Measurements from ENCODE around the gene RCSD1. TPM values are rescaled to one million over a fixed set of nuclear protein-coding genes. Genes with fewer than 3 reads are reported as not detected.

Gene RCSD1
- polyA plus RNA-seq, 3 donors: 116 to 218 (median 216) TPM

DNA sequence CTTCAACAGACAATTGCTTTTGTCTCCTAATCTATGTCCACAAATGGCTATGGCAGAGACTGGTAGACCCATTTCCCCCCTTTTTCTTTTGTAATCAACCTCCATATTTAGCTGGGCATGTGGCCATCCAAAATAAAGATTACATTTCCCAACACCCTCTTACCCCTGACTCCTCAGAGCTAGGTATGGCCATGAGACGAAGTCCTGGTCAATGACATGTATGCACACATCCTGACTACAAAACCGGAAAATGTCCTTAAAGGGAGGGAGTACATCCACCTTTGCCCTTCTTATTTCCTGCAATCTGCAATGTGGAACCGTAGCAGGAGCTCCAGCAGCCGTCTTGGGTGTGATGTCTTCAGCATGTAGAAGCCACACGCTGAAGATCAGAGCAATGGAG, 36.2 kb upstream of the RCSD1 start:
- Mint-ChIP-seq H3K9me3 (peaks cover 0 to 6% (median 0%) of the 10 kb centered on the region in 7 donors), H3K27ac (no peak overlapping the region), H3K36me3 (no peaks in the 10 kb centered on the region), H3K4me3 (no peak overlapping the region), H3K4me1 (peaks cover 9% of the 10 kb centered on the region), H3K27me3 (ENCODE audit: low read depth in 3 of 3) (peaks cover 0 to 2% (median 0%) of the 10 kb centered on the region in 3 donors)
- no peak for DNase-seq
- Histone ChIP-seq H3K4me3 (replicated peaks in 1 of 3; ENCODE audit: low read depth in 2 of 3, low read length in 3 of 3) (no peak overlapping the region), H3K36me3 (replicated peaks in 1 of 2; ENCODE audit: control insufficient read depth in 1 of 2, insufficient read depth in 2 of 2, low read length in 2 of 2) (no peaks in the 10 kb centered on the region), H3K79me2 (ENCODE audit: insufficient read depth, low read length) (no peaks in the 10 kb centered on the region), H3K9me3 (replicated peaks in 1 of 2; ENCODE audit: control insufficient read depth in 1 of 2, insufficient read depth in 1 of 2, low read length in 2 of 2) (no peaks in the 10 kb centered on the region), H2AFZ (ENCODE audit: insufficient read depth, low read depth, low read length, poor library complexity, severe bottlenecking) (no peak overlapping the region), H3K4me2 (replicated peaks; ENCODE audit: extremely low read depth, low read length, poor library complexity, severe bottlenecking) (no peak overlapping the region), H3K4me1 (ENCODE audit: control insufficient read depth in 1 of 2, insufficient read depth in 2 of 2, low read length in 2 of 2) (peaks cover 0 to 4% of the 10 kb centered on the region in 2 donors), H4K20me1 (ENCODE audit: insufficient read depth, low read length) (no peaks in the 10 kb centered on the region), H3K27ac (ENCODE audit: low read depth in 1 of 2, low read length in 2 of 2) (no peak overlapping the region), H3K9ac (ENCODE audit: insufficient read depth, low read length, poor library complexity, severe bottlenecking) (no peak overlapping the region), H3K27me3 (ENCODE audit: control insufficient read depth in 2 of 2, insufficient read depth in 2 of 2, low read length in 2 of 2) (no peaks in the 10 kb centered on the region)
- intact Hi-C loops (cut with micrococcal nuclease): no loop called here
- WGBS (ENCODE audit: insufficient coverage): 79% methylated on average over 4 of the region's 5 CpGs
- TF ChIP-seq, protein P1, sequence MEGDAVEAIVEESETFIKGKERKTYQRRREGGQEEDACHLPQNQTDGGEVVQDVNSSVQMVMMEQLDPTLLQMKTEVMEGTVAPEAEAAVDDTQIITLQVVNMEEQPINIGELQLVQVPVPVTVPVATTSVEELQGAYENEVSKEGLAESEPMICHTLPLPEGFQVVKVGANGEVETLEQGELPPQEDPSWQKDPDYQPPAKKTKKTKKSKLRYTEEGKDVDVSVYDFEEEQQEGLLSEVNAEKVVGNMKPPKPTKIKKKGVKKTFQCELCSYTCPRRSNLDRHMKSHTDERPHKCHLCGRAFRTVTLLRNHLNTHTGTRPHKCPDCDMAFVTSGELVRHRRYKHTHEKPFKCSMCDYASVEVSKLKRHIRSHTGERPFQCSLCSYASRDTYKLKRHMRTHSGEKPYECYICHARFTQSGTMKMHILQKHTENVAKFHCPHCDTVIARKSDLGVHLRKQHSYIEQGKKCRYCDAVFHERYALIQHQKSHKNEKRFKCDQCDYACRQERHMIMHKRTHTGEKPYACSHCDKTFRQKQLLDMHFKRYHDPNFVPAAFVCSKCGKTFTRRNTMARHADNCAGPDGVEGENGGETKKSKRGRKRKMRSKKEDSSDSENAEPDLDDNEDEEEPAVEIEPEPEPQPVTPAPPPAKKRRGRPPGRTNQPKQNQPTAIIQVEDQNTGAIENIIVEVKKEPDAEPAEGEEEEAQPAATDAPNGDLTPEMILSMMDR (IDR thresholded peaks at IDR 0.05): no peak

DNA sequence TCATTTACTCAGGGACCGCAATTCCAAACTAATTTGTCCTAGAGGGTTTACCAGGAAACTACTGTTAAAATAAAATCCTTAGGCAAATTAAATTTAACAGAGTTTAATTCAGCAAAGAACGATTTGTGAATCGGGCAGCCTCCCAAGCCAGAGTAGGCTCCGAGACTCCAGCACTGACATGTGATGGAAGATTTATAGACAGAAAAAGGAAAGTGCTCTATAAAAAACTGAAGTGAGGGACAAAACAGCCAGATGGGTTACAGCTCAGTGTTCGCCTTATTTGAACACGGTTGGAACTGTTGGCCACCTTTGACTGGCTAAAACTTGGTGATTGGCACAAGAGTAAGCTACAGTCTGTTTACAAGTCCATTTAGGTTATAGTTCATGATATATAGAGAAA, 35.2 kb upstream of the RCSD1 start:
- Mint-ChIP-seq H3K27ac (no peak overlapping the region), H3K4me3 (no peak overlapping the region), H3K27me3 (ENCODE audit: low read depth in 3 of 3) (peaks cover 0 to 2% (median 0%) of the 10 kb centered on the region in 3 donors), H3K36me3 (no peaks in the 10 kb centered on the region), H3K4me1 (peaks cover 13% of the 10 kb centered on the region), H3K9me3 (peaks cover 0 to 6% (median 0%) of the 10 kb centered on the region in 7 donors)
- no peak overlapping the region for H2AFZ ChIP-seq (ENCODE audit: insufficient read depth, low read depth, low read length, poor library complexity, severe bottlenecking)
- H3K27ac ChIP-seq (ENCODE audit: low read depth in 1 of 2, low read length in 2 of 2): no peak overlapping the region
- no peak overlapping the region for H3K9ac ChIP-seq (ENCODE audit: insufficient read depth, low read length, poor library complexity, severe bottlenecking)
- H3K4me3 ChIP-seq (replicated peaks in 1 of 3; ENCODE audit: low read depth in 2 of 3, low read length in 3 of 3): no peak overlapping the region
- intact Hi-C loops (cut with micrococcal nuclease): loop anchor here in 1 of 2 donors (5.0 kb wide), 1 partner anchor 33 kb away; no protein-coding TSS in a partner anchor
- no peak for DNase-seq
- no peaks in the 10 kb centered on the region for H3K36me3 ChIP-seq (replicated peaks in 1 of 2; ENCODE audit: control insufficient read depth in 1 of 2, insufficient read depth in 2 of 2, low read length in 2 of 2)
- H3K9me3 ChIP-seq (replicated peaks in 1 of 2; ENCODE audit: control insufficient read depth in 1 of 2, insufficient read depth in 1 of 2, low read length in 2 of 2): no peaks in the 10 kb centered on the region
- H3K4me1 ChIP-seq (ENCODE audit: control insufficient read depth in 1 of 2, insufficient read depth in 2 of 2, low read length in 2 of 2): peaks cover 6 to 9% of the 10 kb centered on the region in 2 donors
- 37% methylated on average over 5 of the region's 6 CpGs for WGBS (ENCODE audit: insufficient coverage)
- no peaks in the 10 kb centered on the region for H3K27me3 ChIP-seq (ENCODE audit: control insufficient read depth in 2 of 2, insufficient read depth in 2 of 2, low read length in 2 of 2)
- no peaks in the 10 kb centered on the region for H4K20me1 ChIP-seq (ENCODE audit: insufficient read depth, low read length)
- TF ChIP-seq, protein P1 (IDR thresholded peaks at IDR 0.05): no peak
- no peaks in the 10 kb centered on the region for H3K79me2 ChIP-seq (ENCODE audit: insufficient read depth, low read length)
- no peak overlapping the region for H3K4me2 ChIP-seq (replicated peaks; ENCODE audit: extremely low read depth, low read length, poor library complexity, severe bottlenecking)

Data from CD14-positive monocyte (primary cell).